AG09319 (cell line): ENCODE measurements around the gene ZNF468.
"Not testable (repeated sequence)": the region's sequence is repeated elsewhere in the genome, so short reads cannot be mapped to it uniquely, and the experiment has no call there.

Source experiments
- DNase-seq: peaks from one replicate; pipeline ENCODE4 v3.0.0-alpha.2; 2010; ENCODE audit warnings: low read depth; ENCODE audit errors: extremely low read depth
- CTCF ChIP-seq: IDR thresholded peaks from 2 replicates; pipeline ENCODE4 v1.5.1; 2011; ENCODE audit warnings: low read depth, mild to moderate bottlenecking, inconsistent platforms, low read length, moderate library complexity

Gene ZNF468

GRCh38 chr19:52889931-52890330 is 32.5 kb upstream of the ZNF468 start:
- TF ChIP-seq CTCF, result no peak
- no peak for DNase-seq

DNA sequence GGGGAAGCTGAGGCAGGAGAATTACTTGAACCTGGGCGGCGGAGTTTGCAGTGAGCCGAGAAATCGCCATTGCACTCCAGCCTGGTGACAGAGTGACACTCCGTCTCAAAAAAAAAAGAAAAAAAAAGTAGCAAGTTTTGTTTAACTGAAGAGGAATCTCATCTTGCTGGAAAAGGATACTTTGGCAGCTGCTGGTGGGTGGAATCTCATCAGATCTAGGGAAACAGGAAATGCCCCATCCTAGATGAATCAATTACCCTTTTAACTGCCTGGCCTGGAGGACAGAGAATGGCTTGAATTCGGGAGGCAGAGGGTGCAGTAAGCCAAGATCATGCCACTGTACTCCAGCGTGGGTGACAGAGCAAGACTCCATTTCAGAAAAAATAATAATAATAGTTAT is 31.7 kb upstream of the ZNF468 start:
- no peak for TF ChIP-seq CTCF
- no peak for DNase-seq

- TF ChIP-seq CTCF, result no peak
- no peak for DNase-seq
Measured at GRCh38 chr19:52880895-52881389, 23.5 kb upstream of the ZNF468 start.

DNA sequence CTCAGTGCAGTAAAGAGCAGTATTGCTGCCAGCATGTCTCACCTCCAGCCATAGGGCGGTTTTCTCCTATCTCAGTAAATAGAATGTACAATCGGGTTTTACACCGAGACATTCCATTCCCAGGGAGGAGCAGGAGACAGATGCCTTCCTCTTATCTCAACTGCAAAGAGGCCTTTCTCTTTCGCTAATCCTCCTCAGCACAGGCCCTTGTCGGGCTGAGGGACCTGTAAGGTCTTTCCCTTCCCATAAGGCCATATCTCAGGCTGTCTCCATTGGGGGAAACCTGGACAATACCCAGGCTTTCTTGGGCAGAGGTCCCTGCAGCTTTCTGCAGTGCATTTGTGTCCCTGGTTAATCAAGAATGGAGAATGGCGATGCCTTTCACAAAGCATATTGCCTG is 15.6 kb upstream of the ZNF468 start:
- not testable (repeated sequence) for DNase-seq

DNA sequence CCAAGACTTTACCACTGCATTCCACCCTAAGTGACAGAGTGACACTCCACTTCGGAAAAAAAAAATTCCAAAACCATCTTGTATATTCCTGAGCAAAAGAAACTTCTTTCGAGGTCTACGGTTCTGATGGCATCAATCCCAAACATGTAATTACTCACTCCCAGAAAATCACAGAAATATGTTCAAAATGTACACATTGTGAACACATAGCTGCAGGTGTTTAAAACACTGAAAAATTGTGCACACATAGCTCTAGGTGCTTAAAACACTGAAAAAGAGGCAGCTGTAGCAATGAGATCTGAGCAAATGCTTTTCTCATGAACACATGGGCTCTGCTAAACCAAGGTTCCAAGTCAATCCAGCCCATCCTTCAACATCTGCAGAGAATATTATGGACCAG is 14.0 kb upstream of the ZNF468 start:
- no peak for TF ChIP-seq CTCF
- DNase-seq, result no peak

DNA sequence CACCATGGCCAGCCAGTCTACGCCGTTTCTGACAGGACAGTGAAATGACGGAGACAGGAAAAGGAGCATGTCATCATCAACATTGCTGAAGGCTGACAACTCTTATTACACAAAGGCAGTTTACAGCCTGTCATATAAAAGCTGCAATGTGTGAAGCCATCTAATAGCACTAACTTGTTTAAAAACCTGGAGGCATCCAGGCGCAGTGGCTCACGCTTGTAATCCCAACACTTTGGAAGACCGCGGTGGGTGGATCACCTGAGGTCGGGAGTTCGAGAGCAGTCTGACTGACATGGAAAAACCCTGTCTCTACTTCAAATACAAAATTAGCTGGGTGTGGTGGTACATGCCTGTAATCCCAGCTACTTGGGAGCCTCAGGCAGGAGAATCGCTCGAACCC is 10.6 kb upstream of the ZNF468 start:
- DNase-seq, result not testable (repeated sequence)

DNA sequence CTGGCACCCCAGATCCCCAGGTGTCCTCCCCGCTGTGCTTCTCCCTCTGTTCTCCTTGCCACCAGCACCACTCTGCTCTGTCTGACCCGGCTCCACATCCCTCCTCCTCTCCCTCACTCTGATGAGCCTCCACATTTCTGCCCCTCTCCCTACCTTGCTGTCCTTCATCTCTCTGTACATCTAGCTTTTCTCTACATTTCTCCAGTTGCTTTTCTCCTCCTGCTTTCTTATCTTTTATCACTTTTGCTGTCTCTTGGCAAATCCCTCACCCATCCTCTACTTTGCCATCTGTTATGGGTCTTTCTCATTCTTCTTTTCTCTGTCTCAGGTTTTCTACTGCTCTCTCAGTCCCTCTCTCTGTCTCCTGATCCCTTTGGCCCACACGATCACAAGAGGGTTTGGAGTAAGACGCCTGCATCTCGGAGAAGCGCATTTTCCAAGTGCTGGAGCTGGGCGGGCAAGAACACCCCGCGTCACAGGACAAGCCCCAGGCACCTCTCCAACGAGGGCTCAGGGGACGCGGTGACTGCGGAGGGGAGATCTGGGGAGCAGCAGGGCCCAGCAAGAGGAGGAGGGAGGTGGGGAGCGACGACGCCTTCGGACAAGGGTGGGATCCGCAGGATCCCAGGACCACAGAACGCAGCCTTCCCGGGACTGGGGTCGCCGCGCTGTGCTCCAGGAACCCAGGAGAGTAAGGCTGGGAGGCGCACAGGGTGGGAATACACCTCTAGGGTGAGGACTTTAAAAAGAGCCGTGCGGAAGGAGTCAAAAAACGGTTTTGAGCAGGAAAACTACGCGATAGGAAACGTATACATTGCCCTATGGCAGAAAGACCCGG is 660 bp downstream of the ZNF468 start:
- DNase-seq, result not testable (repeated sequence)

GRCh38 chr19:52847352-52847751 is 10.1 kb downstream of the ZNF468 start:
- DNase-seq, result not testable (repeated sequence)

DNA sequence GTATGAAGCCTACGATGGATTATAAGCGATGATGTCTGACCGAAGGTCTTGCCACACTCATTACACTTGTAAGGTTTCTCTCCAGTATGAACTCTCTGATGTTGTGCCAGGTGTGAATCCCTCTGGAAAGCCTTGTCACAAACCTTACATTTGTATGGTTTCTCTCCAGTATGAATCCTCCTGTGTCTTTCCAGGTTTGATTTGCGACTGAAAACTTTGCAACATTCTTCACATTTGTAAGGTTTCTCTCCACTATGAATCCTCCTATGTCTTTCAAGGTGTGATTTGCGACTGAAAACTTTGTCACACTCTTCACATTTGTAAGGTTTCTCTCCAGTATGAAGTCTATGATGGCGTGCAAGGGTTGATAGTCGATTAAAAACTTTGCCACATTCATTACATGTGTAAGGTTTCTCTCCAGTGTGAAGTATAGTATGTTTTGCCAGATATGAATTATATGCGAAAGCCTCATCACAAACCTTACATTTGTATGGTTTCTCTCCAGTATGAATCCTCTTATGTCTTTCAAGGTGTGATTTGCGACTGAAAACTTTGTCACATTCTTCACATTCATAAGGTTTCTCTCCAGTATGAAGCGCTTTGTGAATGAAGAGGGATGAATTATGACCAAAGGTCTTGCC is 16.5 kb downstream of the ZNF468 start:
- not testable (repeated sequence) for DNase-seq

DNA sequence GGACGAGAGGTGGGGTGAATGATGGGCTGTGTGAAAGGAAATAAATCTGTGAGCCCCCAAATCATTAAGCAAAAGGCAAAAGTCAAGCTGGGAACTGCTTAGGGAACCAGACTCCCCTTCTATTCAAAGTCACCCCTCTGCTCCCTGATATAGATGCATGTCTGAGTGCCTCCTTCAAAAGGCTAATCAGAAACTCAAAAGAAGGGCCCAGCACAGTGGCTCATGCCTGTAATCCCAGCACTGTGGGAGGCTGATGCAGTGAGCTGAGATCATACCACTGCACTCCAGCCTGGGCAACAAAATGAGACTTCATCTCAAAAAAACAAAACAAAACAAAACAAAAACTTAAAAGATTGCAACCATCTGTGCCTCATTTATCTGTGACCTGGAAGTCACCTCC is 23.1 kb downstream of the ZNF468 start:
- DNase-seq, result not testable (repeated sequence)

DNA sequence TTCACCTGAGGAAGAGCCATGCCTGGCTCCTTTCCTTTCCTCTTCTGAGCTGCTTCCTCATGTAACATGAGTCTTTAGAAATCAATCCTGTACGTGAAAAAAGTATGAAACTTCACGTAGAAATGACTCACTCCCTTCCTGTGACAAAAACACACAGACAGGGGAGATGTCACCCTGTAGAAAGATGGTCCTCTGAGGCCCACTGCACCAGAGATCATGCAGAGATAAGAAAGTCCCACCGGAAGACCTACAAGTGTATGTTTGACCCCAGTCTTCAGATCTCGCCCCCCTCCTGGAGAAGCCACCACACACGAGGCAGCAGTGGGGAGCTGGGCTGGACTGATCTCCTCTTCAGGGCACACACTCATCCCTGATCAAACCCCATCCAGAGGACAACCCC is 23.9 kb downstream of the ZNF468 start:
- not testable (repeated sequence) for DNase-seq

DNA sequence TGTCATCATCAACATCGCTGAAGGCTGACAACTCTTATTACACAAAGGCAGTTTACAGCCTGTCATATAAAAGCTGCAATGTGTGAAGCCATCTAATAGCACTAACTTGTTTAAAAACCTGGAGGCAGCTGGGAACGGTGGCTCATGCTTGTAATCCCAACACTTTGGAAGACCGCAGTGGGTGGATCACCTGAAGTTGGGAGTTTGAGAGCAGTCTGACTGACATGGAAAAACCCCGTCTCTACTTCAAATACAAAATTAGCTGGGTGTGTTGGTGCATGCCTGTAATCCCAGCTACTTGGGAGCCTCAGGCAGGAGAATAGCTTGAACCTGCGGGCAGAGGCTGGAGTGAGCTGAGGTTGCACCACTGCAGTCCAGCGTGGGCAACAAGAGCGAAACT is 27.6 kb downstream of the ZNF468 start:
- not testable (repeated sequence) for DNase-seq
